Central memory CD4-positive, alpha-beta T cell (primary cell): ENCODE measurements around the gene HEXA.
A peak's percentile ranks its signal among the peaks of the same experiment; 100 is the strongest.
"Not testable (repeated sequence)": the region's sequence is repeated elsewhere in the genome, so short reads cannot be mapped to it uniquely, and the experiment has no call there.

Experiments
- DNase-seq: peaks from one replicate; pipeline ENCODE4 v3.0.0; 2022
- total RNA-seq, 3 experiments: gene quantifications; one replicate each; lab custom pipeline; 2026; lab: John Stamatoyannopoulos, UW

HEXA gene
- 27.8 to 66.9 (median 47.1) reads per million in 3 experiments for total RNA-seq

- peak; percentile 95 for DNase-seq
These were observed at the start of gene HEXA for GRCh38 chr15:72375846-72376581. Gene HEXA (minus strand): TSS chr15:72376014. CDS start chr15:72375972, 42 bp downstream.

- no peak for DNase-seq
These were observed 47.4 kb upstream of the HEXA start for GRCh38 chr15:72423256-72423655.

GRCh38 chr15:72421484-72421883 lies 45.7 kb upstream of the HEXA start:
- no peak for DNase-seq

- no peak for DNase-seq
These were observed 44.8 kb upstream of the HEXA start for GRCh38 chr15:72420576-72420975.

- DNase-seq: not testable (repeated sequence)
These were observed 44.0 kb upstream of the HEXA start for GRCh38 chr15:72419768-72420167.

GRCh38 chr15:72415304-72415703 lies 39.5 kb upstream of the HEXA start:
- no peak for DNase-seq

GRCh38 chr15:72413337-72413736 lies 37.5 kb upstream of the HEXA start:
- not testable (repeated sequence) for DNase-seq

- no peak for DNase-seq
These were observed 35.7 kb upstream of the HEXA start for GRCh38 chr15:72411544-72411943.

GRCh38 chr15:72411111-72411510 lies 35.3 kb upstream of the HEXA start:
- DNase-seq: no peak

GRCh38 chr15:72406936-72407335 lies 31.1 kb upstream of the HEXA start:
- DNase-seq: no peak

GRCh38 chr15:72404841-72405240 lies 29.0 kb upstream of the HEXA start:
- no peak for DNase-seq

GRCh38 chr15:72404356-72404755 lies 28.5 kb upstream of the HEXA start:
- DNase-seq: no peak

GRCh38 chr15:72402726-72403125 lies 26.9 kb upstream of the HEXA start:
- no peak for DNase-seq

GRCh38 chr15:72398648-72399047 lies 22.8 kb upstream of the HEXA start:
- no peak for DNase-seq

GRCh38 chr15:72397796-72398588 lies 22.2 kb upstream of the HEXA start, which contains the start of gene TMEM202:
Gene TMEM202 (plus strand): TSS chr15:72398305. CDS start chr15:72398327, 22 bp downstream.
- no peak for DNase-seq

- not testable (repeated sequence) for DNase-seq
These were observed 20.5 kb upstream of the HEXA start for GRCh38 chr15:72396331-72396730.

GRCh38 chr15:72389231-72389630 lies 13.4 kb upstream of the HEXA start:
- DNase-seq: no peak

GRCh38 chr15:72387741-72388140 lies 11.9 kb upstream of the HEXA start:
- no peak for DNase-seq

GRCh38 chr15:72382146-72382545 lies 6.3 kb upstream of the HEXA start:
- DNase-seq: no peak

GRCh38 chr15:72380743-72381142 lies 4.9 kb upstream of the HEXA start:
- DNase-seq: no peak

GRCh38 chr15:72379856-72380430 lies 4.1 kb upstream of the HEXA start:
- no peak for DNase-seq

- not testable (repeated sequence) for DNase-seq
These were observed 3.3 kb upstream of the HEXA start for GRCh38 chr15:72379106-72379505.

GRCh38 chr15:72377331-72377730 lies 1.5 kb upstream of the HEXA start:
- no peak for DNase-seq

- DNase-seq: no peak
These were observed 341 bp downstream of the HEXA start for GRCh38 chr15:72375501-72375845.
